HFFc6 (cell line): ENCODE measurements around the gene LRRC4B. TPM values are rescaled to one million over a fixed set of nuclear protein-coding genes. Genes with fewer than 3 reads are reported as not detected.
"Not testable (repeated sequence)": the region's sequence is repeated elsewhere in the genome, so short reads cannot be mapped to it uniquely, and the experiment has no call there.

Experiments used
- DNase-seq: peaks from one replicate; pipeline ENCODE4 v3.0.0-alpha.2; 2018
- H3K27ac Mint-ChIP-seq: 2 replicates; pipeline ENCODE4 v1.8.0; 2020; ENCODE audit warnings: mild to moderate bottlenecking, mixed read lengths
- H3K27me3 Mint-ChIP-seq: 2 replicates; pipeline ENCODE4 v1.8.0; 2021; ENCODE audit warnings: mild to moderate bottlenecking, moderate library complexity, mixed read lengths; ENCODE audit not compliant: insufficient read depth
- H3K36me3 Mint-ChIP-seq: 2 replicates; pipeline ENCODE4 v1.8.0; 2021; ENCODE audit warnings: low read depth, mixed read lengths
- H3K4me1 Mint-ChIP-seq: 2 replicates; pipeline ENCODE4 v1.8.0; 2020; ENCODE audit warnings: low read depth, mixed read lengths
- H3K4me3 Mint-ChIP-seq: 2 replicates; pipeline ENCODE4 v1.8.0; 2020; ENCODE audit warnings: mild to moderate bottlenecking, moderate library complexity, mixed read lengths
- H3K9me3 Mint-ChIP-seq: 2 replicates; pipeline ENCODE4 v1.8.0; 2020; ENCODE audit warnings: mild to moderate bottlenecking, mixed read lengths
- CTCF ChIP-seq: fragments of 200-600 bp; sonication (generic); IDR thresholded peaks from 2 replicates; pipeline ENCODE4 v1.5.0; 2021; ENCODE audit warnings: antibody characterized with exemption, mild to moderate bottlenecking
- total RNA-seq, 6 experiments: library from RNA; stranded (reverse); fragmentation: NEBNext Ultra II Directional; extraction: Animal tissue kit (Norgen Biotek cat#: 25700); gene quantifications; 2 replicates in 1 of 6; 3 replicates in 5 of 6; pipeline ENCODE4 v1.2.3, GENCODE V29; 2021

The LRRC4B gene
- total RNA-seq, 6 experiments from 2014 or later = 0.07 to 0.14 (median 0.08) TPM

- not testable (repeated sequence) for H3K9me3 Mint-ChIP-seq, H3K27me3 Mint-ChIP-seq, H3K36me3 Mint-ChIP-seq, H3K4me1 Mint-ChIP-seq, H3K27ac Mint-ChIP-seq, DNase-seq, H3K4me3 Mint-ChIP-seq
- 0 out of 2 replicates have a peak, but pooled peaks have one; percentile 8 for TF ChIP-seq CTCF
Observed at GRCh38 chr19:50604264-50605073, 36.2 kb upstream of the LRRC4B start.

- DNase-seq = no peak
- Mint-ChIP-seq H3K4me3 (no peak overlapping the region), H3K27ac (no peak overlapping the region), H3K36me3 (peaks cover 6% of the 10 kb centered on the region), H3K4me1 (no peaks in the 10 kb centered on the region), H3K27me3 (peaks cover 4% of the 10 kb centered on the region), H3K9me3 (no peaks in the 10 kb centered on the region; the same call in 1 of the 2 replicates)
- no peak for TF ChIP-seq CTCF
Observed at GRCh38 chr19:50602935-50603334, 34.7 kb upstream of the LRRC4B start.

- no peak for DNase-seq
- peaks cover 4% of the 10 kb centered on the region for H3K27me3 Mint-ChIP-seq
- no peak overlapping the region for H3K4me3 Mint-ChIP-seq
- H3K27ac Mint-ChIP-seq = no peak overlapping the region
- no peak for TF ChIP-seq CTCF
- no peaks in the 10 kb centered on the region for H3K4me1 Mint-ChIP-seq
- peaks cover 5% of the 10 kb centered on the region for H3K36me3 Mint-ChIP-seq
- H3K9me3 Mint-ChIP-seq = no peaks in the 10 kb centered on the region; the same call in 1 of the 2 replicates
Observed at GRCh38 chr19:50602496-50602895, 34.3 kb upstream of the LRRC4B start.

GRCh38 chr19:50602089-50602422 is 33.8 kb upstream of the LRRC4B start:
- Mint-ChIP-seq H3K36me3 (peaks cover under 1% of the 10 kb centered on the region; the same call in 1 of the 2 replicates), H3K4me3 (no peak overlapping the region), H3K4me1 (no peaks in the 10 kb centered on the region), H3K27ac (no peak overlapping the region), H3K9me3 (no peaks in the 10 kb centered on the region; the same call in 1 of the 2 replicates), H3K27me3 (peaks cover 4% of the 10 kb centered on the region)
- DNase-seq = no peak
- no peak for TF ChIP-seq CTCF

- Mint-ChIP-seq H3K4me1 (no peaks in the 10 kb centered on the region), H3K27me3 (peaks cover 4% of the 10 kb centered on the region), H3K9me3 (no peaks in the 10 kb centered on the region), H3K36me3 (no peaks in the 10 kb centered on the region), H3K4me3 (no peak overlapping the region), H3K27ac (no peak overlapping the region)
- no peak for DNase-seq
- no peak for TF ChIP-seq CTCF
Observed at GRCh38 chr19:50601407-50602088, 33.3 kb upstream of the LRRC4B start.
